ENCODE results near the gene IQSEC1.

GRCh38 chr3:13121553-13122001 is 48.3 kb upstream of the IQSEC1 start:
- no peak for TF ChIP-seq CTCF (optimal IDR thresholded peaks at IDR 0.05 in 1 of 3, IDR thresholded peaks at IDR 0.05 in 1 of 3, conservative IDR thresholded peaks at IDR 0.05 in 1 of 3; ENCODE audit: extremely low read depth in 1 of 3, insufficient read depth in 2 of 3, low read length in 3 of 3)
- TF ChIP-seq EZH2 (IDR thresholded peaks at IDR 0.05; ENCODE audit: low read length): no peak
